AG04450 (cell line): ENCODE results near the gene MSH3. TPM values are rescaled to one million over a fixed set of nuclear protein-coding genes. Genes with fewer than 3 reads are reported as not detected.
"Not testable (repeated sequence)": the region's sequence is repeated elsewhere in the genome, so short reads cannot be mapped to it uniquely, and the experiment has no call there.

Source experiments
- CTCF ChIA-PET: fragments of 300-600, 350-600 bp; formaldehyde crosslinking; extraction: SDS; loops from one replicate; lab custom pipeline; 2022; ENCODE audit warnings: antibody characterized with exemption, inconsistent platforms; lab: Charles Lee
- POLR2A ChIA-PET: fragments of 350-600 bp; formaldehyde crosslinking; extraction: SDS; loops from one replicate; lab custom pipeline; 2021; ENCODE audit warnings: antibody characterized with exemption, inconsistent platforms; lab: Yijun Ruan, JAX
- DNase-seq: peaks from one replicate; pipeline ENCODE4 v3.0.0-alpha.2; 2011; ENCODE audit warnings: low read depth, low spot score
- H3K27ac ChIP-seq: one replicate; pipeline ENCODE4 v1.5.1; 2012; ENCODE audit warnings: low read depth, low read length, control low read depth
- H3K27me3 ChIP-seq: one replicate; pipeline ENCODE4 v1.6.0; 2012; ENCODE audit warnings: low read length; ENCODE audit not compliant: control insufficient read depth, insufficient read depth
- H3K4me3 ChIP-seq: 2 replicates; pipeline ENCODE4 v1.5.1; 2011; ENCODE audit warnings: mild to moderate bottlenecking, low read depth, low read length, control low read depth
- H3K9me3 ChIP-seq: 2 replicates; pipeline ENCODE4 v1.5.1; 2012; ENCODE audit warnings: low read length; ENCODE audit not compliant: control insufficient read depth, insufficient read depth
- CTCF ChIP-seq: IDR thresholded peaks from 2 replicates; pipeline ENCODE4 v1.5.1; 2011; ENCODE audit warnings: low read depth, low read length, control low read depth, inconsistent platforms
- polyA plus RNA-seq: library from polyadenylated mRNA; depleted of rRNA; stranded (reverse); fragments of >200 nt; gene quantifications from 2 replicates; pipeline ENCODE4 v1.2.3, GENCODE V29; 2011

MSH3 gene
- polyA plus RNA-seq, 1 experiment = 10.8 TPM

DNA sequence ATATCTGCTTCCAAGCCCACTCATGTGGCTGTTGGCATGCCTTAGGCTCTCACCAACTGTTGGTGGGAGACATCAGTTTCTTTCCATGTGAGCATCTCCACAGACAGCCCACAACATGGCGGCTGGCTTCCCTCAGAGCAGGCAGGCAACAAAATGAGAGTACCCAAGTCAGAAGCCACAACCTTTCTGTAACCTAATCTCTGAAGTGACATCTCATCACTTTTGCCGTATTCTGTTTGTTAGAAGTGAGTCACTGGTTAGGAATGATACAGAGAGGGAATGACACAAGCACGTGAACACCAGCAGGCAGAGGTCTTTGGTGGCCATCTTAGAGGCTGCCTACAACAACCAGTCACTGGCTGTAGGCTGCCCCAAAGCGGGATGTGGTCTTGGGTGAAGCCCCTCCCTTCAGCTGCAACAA, 217.1 kb downstream of the MSH3 start:
- no peak for TF ChIP-seq CTCF
- no peak overlapping the region for H3K4me3 ChIP-seq
- H3K27ac ChIP-seq = no peak overlapping the region
- no peaks in the 10 kb centered on the region for H3K9me3 ChIP-seq
- CTCF ChIA-PET = no interaction called here
- H3K27me3 ChIP-seq = no peaks in the 10 kb centered on the region
- POLR2A ChIA-PET = no interaction called here
- DNase-seq = peak; percentile 6

GRCh38 chr5:80874162-80874561, 219.7 kb downstream of the MSH3 start:
- ChIA-PET POLR2A (no interaction called here), CTCF (no interaction called here)
- DNase-seq = no peak
- Histone ChIP-seq H3K9me3 (no peaks in the 10 kb centered on the region), H3K27ac (no peak overlapping the region), H3K4me3 (no peak overlapping the region), H3K27me3 (no peaks in the 10 kb centered on the region)
- TF ChIP-seq CTCF = no peak

DNA sequence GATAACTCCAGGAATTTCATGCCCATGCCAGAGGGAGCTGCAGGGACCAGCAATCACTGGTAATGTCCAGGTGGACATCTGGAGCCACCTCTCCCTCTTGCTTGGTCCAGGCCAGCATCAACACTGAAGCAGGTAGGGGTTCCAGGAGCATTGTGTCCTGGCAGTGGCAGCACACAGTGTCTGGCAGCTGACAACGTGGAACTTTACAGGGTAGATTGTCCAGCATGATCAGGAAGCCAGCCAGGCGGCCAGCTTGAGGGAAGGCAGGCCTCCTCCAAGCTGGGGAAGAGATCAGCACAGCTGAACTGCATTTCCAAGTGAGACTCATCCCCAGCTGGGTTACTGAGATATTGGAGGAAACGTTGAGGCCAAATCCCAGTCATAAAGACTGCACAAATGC, 223.1 kb downstream of the MSH3 start:
- ChIA-PET CTCF (interaction anchor here (0.6 kb wide), 1 partner anchor 231 kb away, joined by 4 read pairs; no protein-coding TSS in a partner anchor), POLR2A (no interaction called here)
- H3K27me3 ChIP-seq = no peaks in the 10 kb centered on the region
- no peak for TF ChIP-seq CTCF
- no peak overlapping the region for H3K4me3 ChIP-seq
- H3K9me3 ChIP-seq = no peaks in the 10 kb centered on the region
- H3K27ac ChIP-seq = no peak overlapping the region
- DNase-seq = no peak

GRCh38 chr5:80881726-80882125, 227.3 kb downstream of the MSH3 start:
- no peak for DNase-seq
- CTCF ChIA-PET = interaction anchor here (1.0 kb wide), 1 partner anchor 170 kb away, joined by 3 read pairs; no protein-coding TSS in a partner anchor
- H3K27ac ChIP-seq = no peak overlapping the region

DNA sequence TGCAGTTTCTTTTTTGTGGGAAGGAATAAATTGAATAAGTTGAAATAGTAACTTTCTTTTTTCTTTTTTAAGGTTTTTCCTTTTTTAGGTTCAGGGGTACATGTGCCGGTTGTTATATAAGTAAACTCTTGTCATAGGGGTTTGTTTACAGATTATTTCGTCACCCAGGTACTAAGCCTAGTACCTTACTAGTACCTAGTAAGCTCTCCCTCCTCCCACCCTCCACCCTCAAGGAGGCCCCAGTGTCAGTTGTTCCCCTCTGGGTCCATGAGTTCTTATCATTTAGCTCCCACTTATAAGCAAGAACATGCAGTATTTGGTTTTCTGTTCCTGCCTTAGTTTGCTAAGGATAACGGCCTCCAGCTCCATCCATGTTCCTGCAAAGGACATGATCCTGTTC, 228.9 kb downstream of the MSH3 start:
- H3K4me3 ChIP-seq, CTCF ChIA-PET, H3K27me3 ChIP-seq, H3K27ac ChIP-seq, H3K9me3 ChIP-seq, POLR2A ChIA-PET, DNase-seq: not testable (repeated sequence)

More at GRCh38 chr5:80881726-80882125, 227.3 kb downstream of the MSH3 start:
- H3K9me3 ChIP-seq = no peaks in the 10 kb centered on the region
- TF ChIP-seq CTCF = no peak
- no peak overlapping the region for H3K4me3 ChIP-seq
- POLR2A ChIA-PET = interaction anchor here (0.7 kb wide), 1 partner anchor 295 kb away, joined by 3 read pairs; no protein-coding TSS in a partner anchor
- H3K27me3 ChIP-seq = no peaks in the 10 kb centered on the region
